Endothelial cell of umbilical vein (primary cell): Measurements from ENCODE around the gene CPD. TPM values are rescaled to one million over a fixed set of nuclear protein-coding genes. Genes with fewer than 3 reads are reported as not detected.

Experiments
- BruUV-seq: library from RNA; stranded (reverse); fragments of 400-500 nt; replicated peaks from 2 replicates; lab custom pipeline; 2021; lab: Mats Ljungman, UMichigan
- CTCF ChIA-PET: fragments of 300-600, 350-600 bp; sonication (Branson Sonifier 250); formaldehyde crosslinking; loops from one replicate; lab custom pipeline; 2021; ENCODE audit warnings: antibody characterized with exemption, inconsistent platforms; lab: Charles Lee
- POLR2A ChIA-PET: fragments of 300-600, 350-600 bp; sonication (Branson Sonifier 250); formaldehyde crosslinking; loops from one replicate; lab custom pipeline; 2021; ENCODE audit warnings: antibody characterized with exemption, inconsistent platforms; lab: Charles Lee
- DNase-seq: peaks from one replicate; pipeline ENCODE4 v3.0.0-alpha.2; 2011; ENCODE audit warnings: low read depth, low spot score
- FAIRE-seq: peaks from 2 replicates; lab custom pipeline; 2011; peaks lifted over from hg19 to GRCh38; lab: Jason Lieb, UNC
- H2AFZ ChIP-seq: 2 replicates; pipeline ENCODE4 v1.6.0; 2012; ENCODE audit warnings: low read depth, low read length, control low read depth, inconsistent platforms
- H3K27ac ChIP-seq: 2 replicates; pipeline ENCODE4 v1.5.1; 2011; ENCODE audit warnings: low read depth, mild to moderate bottlenecking, control low read depth, low read length, moderate library complexity; ENCODE audit not compliant: insufficient read depth
- H3K27me3 ChIP-seq, 2 experiments: 2 replicates each; pipeline versions ENCODE4 v1.6.0 to v1.6.1; 2011; ENCODE audit warnings: low read length in 2 of 2, mixed read lengths in 1 of 2; ENCODE audit not compliant: control insufficient read depth in 2 of 2, insufficient read depth in 2 of 2
- H3K36me3 ChIP-seq, 2 experiments: 2 replicates in 1 of 2; 3 replicates in 1 of 2; pipeline ENCODE4 v1.5.1; 2011; ENCODE audit warnings: low read length in 2 of 2, mild to moderate bottlenecking in 1 of 2, moderate library complexity in 1 of 2; ENCODE audit not compliant: control insufficient read depth in 2 of 2, insufficient read depth in 2 of 2; ENCODE audit errors: extremely low read depth in 1 of 2
- H3K4me1 ChIP-seq: 3 replicates; pipeline ENCODE4 v1.5.1; 2011; ENCODE audit warnings: mild to moderate bottlenecking, low read length; ENCODE audit not compliant: control insufficient read depth, insufficient read depth; ENCODE audit errors: extremely low read depth
- H3K4me2 ChIP-seq: 2 replicates; pipeline ENCODE4 v1.6.1; 2011; ENCODE audit warnings: low read length, control low read depth, mixed read lengths; ENCODE audit not compliant: insufficient read depth
- H3K4me3 ChIP-seq, 3 experiments: fragments of 200-600 bp in 1 of 3; sonication (generic), shearing (Covaris generic) in 1 of 3; replicated peaks in 1 of 3; 2 replicates each; pipeline ENCODE4 v1.5.1; 2011 to 2016; ENCODE audit warnings: control low read depth in 3 of 3, low read length in 3 of 3, mild to moderate bottlenecking in 2 of 3, inconsistent platforms in 1 of 3, low read depth in 1 of 3, moderate library complexity in 1 of 3; ENCODE audit not compliant: insufficient read depth in 1 of 3
- H3K79me2 ChIP-seq: 2 replicates; pipeline ENCODE4 v1.6.0; 2012; ENCODE audit warnings: low read length, inconsistent platforms; ENCODE audit not compliant: control insufficient read depth, insufficient read depth
- H3K9ac ChIP-seq: replicated peaks from 2 replicates; pipeline ENCODE3; 2011; ENCODE audit warnings: low read length, control low read depth; ENCODE audit not compliant: insufficient read depth; ENCODE audit errors: extremely low read depth
- H3K9me1 ChIP-seq: replicated peaks from 3 replicates; pipeline ENCODE4 v1.6.0; 2011; ENCODE audit warnings: mild to moderate bottlenecking, low read length; ENCODE audit not compliant: control insufficient read depth, insufficient read depth; ENCODE audit errors: extremely low read depth
- H3K9me3 ChIP-seq: replicated peaks from 2 replicates; pipeline ENCODE4 v1.5.1; 2012; ENCODE audit warnings: low read length, inconsistent platforms; ENCODE audit not compliant: control insufficient read depth, insufficient read depth
- H4K20me1 ChIP-seq: replicated peaks from 2 replicates; pipeline ENCODE3; 2011; ENCODE audit warnings: mild to moderate bottlenecking, low read length; ENCODE audit not compliant: control insufficient read depth, insufficient read depth; ENCODE audit errors: extremely low read depth
- CTCF ChIP-seq, 2 donors: IDR thresholded peaks; 1 replicate in 1 of 2; 2 replicates in 1 of 2; pipeline ENCODE4 v1.5.1; 2011; ENCODE audit warnings: low read length in 2 of 2, mild to moderate bottlenecking in 2 of 2, moderate library complexity in 2 of 2, control low read depth in 1 of 2, inconsistent platforms in 1 of 2, low read depth in 1 of 2; ENCODE audit not compliant: insufficient read depth in 1 of 2; ENCODE audit errors: extremely low read depth in 1 of 2
- EZH2 ChIP-seq: IDR thresholded peaks from 2 replicates; pipeline ENCODE4 v1.6.1; 2012; ENCODE audit warnings: borderline replicate concordance, low read depth, mild to moderate bottlenecking, moderate library complexity, low read length, inconsistent platforms; ENCODE audit not compliant: severe bottlenecking
- FOS ChIP-seq: IDR thresholded peaks from 2 replicates; pipeline ENCODE4 v1.6.1; 2011; ENCODE audit warnings: mild to moderate bottlenecking, low read length, moderate library complexity, borderline replicate concordance; ENCODE audit not compliant: insufficient read depth
- GATA2 ChIP-seq: IDR thresholded peaks from 2 replicates; pipeline ENCODE4 v1.7.0; 2011; ENCODE audit warnings: low read depth, mild to moderate bottlenecking, moderate library complexity, mixed read lengths, low read length; ENCODE audit not compliant: insufficient read length, insufficient read depth
- JUN ChIP-seq: IDR thresholded peaks from 2 replicates; pipeline ENCODE4 v1.6.1; 2011; ENCODE audit warnings: borderline replicate concordance, low read depth; ENCODE audit not compliant: insufficient read length, insufficient read depth
- MYC ChIP-seq: IDR thresholded peaks from one replicate; pipeline ENCODE4 v1.6.1; 2011; ENCODE audit warnings: mild to moderate bottlenecking, low read depth, low read length
- POLR2A ChIP-seq: IDR thresholded peaks from 2 replicates; pipeline ENCODE4 v1.6.1; 2012; ENCODE audit warnings: low read depth, mild to moderate bottlenecking, control low read depth, low read length
- POLR2AphosphoS5 ChIP-seq: IDR thresholded peaks from 2 replicates; pipeline ENCODE4 v1.6.1; 2012; ENCODE audit warnings: low read depth, mild to moderate bottlenecking, control low read depth, low read length, moderate library complexity; ENCODE audit not compliant: insufficient read depth
- dilution Hi-C: fragments of 300-500 bp; cut with MboI; formaldehyde crosslinking; loops from one replicate; pipeline ENCODE4 v1.15.0; 2019; ENCODE audit warnings: low sequenced_read_pairs; ENCODE audit not compliant: extremely low pct_ligation_motif_present
- intact Hi-C: fragments of 100-400 bp; cut with micrococcal nuclease; formaldehyde crosslinking; loops from one replicate; pipeline ENCODE4 v1.10.0; 2022
- polyA plus RNA-seq, 4 experiments: library from polyadenylated mRNA; depleted of rRNA in 3 of 4; stranded (reverse) in 3 of 4; unstranded in 1 of 4; fragments of >200 nt; gene quantifications; 2 replicates each; pipeline versions ENCODE4 v1.2.1 to v1.2.3, GENCODE V29; 2011 to 2012; ENCODE audit warnings: missing spikeins in 1 of 4
- total RNA-seq: library from RNA; stranded (reverse); gene quantifications from 2 replicates; pipeline ENCODE4 v1.2.3, GENCODE V29; 2021

CPD gene
- total and polyA plus RNA-seq, 2 donors (not counting 3 experiments of a cell fraction or from before 2014, with no cell fraction given), result 18.3 to 63.6 TPM

DNA sequence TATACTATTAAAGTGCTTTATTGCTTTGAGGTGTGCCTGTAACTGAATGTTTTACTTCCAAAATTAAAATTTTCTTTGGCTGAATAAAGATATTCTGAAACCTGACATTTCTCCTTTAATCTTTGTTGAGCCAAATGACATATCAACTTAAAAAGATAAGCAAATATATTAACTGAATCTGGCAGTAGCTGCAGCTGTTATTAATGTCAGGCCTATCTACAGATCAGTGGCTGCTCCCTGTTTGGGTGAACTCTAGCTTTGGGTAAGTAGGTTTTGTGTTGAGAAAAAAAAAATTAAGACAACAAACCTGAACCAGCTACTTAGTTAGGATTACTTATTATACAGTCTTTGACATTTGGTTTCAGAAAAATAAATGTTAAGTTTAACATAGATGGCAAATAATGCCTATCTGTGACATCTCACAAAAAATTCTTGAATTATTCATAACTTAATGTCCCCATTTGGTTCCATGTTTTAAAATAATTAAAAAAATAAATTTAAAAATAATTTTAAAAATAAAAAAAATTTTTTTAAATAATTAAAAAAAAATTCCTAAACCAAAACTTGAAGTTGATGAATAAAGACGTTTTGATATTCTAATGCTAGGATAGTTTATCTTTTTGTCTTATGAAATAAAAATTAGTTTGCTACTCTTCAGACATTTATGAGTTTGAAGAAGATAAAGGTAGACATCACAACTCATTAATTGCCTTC, 19.8 kb downstream of the CPD start:
- dilution Hi-C loops, result no loop called here
- no peaks in the 10 kb centered on the region for H3K27me3 ChIP-seq
- no peaks in the 10 kb centered on the region for H3K4me1 ChIP-seq
- H4K20me1 ChIP-seq, result peaks cover 4% of the 10 kb centered on the region
- CTCF ChIA-PET, result interaction anchor here (1.1 kb wide), 1 partner anchor 78 kb away, joined by 3 read pairs; no protein-coding TSS in a partner anchor
- H3K9me1 ChIP-seq, result no peaks in the 10 kb centered on the region
- H3K27ac ChIP-seq, result no peak overlapping the region
- no peaks in the 10 kb centered on the region for H3K79me2 ChIP-seq
- no peak overlapping the region for H3K4me3 ChIP-seq
- no peak overlapping the region for H2AFZ ChIP-seq
- no peak overlapping the region for H3K4me2 ChIP-seq
- DNase-seq (no peak), FAIRE-seq (no peak)
- H3K9ac ChIP-seq, result no peak overlapping the region
- H3K9me3 ChIP-seq, result no peaks in the 10 kb centered on the region
- POLR2A ChIA-PET, result no interaction called here
- intact Hi-C loops, result no loop called here
- TF ChIP-seq EZH2 (no peak), MYC (no peak), JUN (no peak), GATA2 (no peak), POLR2AphosphoS5 (no peak), POLR2A (no peak), CTCF (IDR thresholded peaks at IDR 0.05; ENCODE audit: extremely low read depth in 1 of 2, insufficient read depth in 1 of 2, low read depth in 1 of 2, low read length in 2 of 2) (no peak), FOS (no peak)
- no TSS peak for BruUV-seq
- H3K36me3 ChIP-seq, result no peaks in the 10 kb centered on the region
